NCI-H1436 (cell line): ENCODE data around the gene LRATD1.

Source experiments
- DNase-seq: peaks from one replicate; lab custom pipeline; 2025; lab: John Stamatoyannopoulos, UW

LRATD1 gene

DNA sequence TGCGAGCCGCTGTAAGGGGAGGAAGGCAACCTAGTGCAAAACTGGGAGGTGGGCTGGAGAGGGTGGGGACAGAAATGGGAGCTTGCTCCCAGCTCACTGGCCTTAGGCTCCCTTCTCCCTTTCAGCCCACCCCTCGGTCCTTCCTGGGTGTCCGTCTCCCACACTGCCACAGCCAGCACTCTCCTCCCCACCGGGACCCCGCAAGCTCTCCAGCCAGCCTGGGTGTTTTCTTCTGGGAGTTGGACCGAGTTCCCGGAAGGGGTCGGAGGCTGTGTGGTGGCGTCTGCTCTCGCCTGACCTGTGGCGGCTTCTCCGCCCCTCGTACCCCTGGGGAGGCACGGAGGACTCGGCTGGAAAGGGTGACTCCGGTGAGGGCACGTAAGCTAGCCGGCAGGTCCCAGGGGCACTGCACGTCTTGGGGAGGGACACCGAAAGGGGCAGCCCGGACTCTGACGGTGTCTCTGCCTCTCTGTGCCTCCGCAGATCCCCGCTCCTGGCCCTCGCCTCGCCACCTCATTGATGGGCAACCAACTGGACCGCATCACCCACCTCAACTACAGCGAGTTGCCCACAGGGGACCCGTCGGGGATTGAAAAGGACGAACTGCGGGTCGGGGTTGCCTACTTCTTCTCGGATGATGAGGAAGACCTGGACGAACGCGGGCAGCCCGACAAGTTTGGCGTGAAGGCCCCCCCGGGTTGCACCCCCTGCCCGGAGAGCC, 1.1 kb downstream of the LRATD1 start:
- DNase-seq = no peak

GRCh38 chr2:14634182-14634488, 1.6 kb downstream of the LRATD1 start:
- no peak for DNase-seq

DNA sequence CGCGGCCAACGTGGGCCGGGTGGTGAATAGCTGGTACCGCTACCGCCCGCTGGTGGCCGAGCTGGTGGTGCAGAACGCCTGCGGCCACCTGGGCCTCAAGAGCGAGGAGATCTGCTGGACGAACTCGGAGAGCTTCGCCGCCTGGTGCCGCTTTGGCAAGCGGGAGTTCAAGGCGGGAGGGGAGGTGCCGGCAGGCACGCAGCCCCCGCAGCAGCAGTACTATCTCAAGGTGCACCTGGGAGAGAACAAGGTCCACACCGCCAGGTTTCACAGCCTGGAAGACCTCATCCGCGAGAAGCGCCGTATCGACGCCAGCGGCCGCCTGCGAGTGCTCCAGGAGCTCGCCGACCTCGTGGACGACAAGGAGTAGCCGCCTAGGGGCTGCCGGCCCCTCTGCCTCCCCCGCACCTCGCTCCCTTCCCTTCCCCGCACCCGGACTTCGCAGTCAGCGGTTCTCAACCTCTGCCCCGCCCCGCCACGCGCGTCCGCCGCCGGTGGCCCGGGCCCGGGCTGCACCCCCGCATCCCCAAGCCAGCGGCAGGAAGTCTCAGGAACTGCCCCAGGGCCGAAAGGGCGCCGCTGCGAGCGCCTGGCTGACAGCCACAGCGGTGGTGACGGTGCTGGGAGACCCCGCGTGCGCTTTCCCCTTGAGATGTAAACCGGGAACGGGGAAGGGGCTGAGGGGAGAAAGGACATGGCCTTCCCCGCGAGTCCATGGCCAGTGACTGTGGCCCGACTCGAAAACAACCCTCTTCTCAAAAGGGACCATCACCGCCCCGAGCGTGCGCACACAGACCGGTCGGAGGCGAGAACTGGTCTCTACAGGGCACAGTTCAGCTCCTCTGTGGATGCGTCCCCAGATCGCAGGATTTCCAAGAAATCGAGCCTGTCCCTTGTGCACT, 2.2 kb downstream of the LRATD1 start:
- no peak for DNase-seq

- no peak for DNase-seq
Measured at GRCh38 chr2:14635391-14635871, 2.9 kb downstream of the LRATD1 start.

DNA sequence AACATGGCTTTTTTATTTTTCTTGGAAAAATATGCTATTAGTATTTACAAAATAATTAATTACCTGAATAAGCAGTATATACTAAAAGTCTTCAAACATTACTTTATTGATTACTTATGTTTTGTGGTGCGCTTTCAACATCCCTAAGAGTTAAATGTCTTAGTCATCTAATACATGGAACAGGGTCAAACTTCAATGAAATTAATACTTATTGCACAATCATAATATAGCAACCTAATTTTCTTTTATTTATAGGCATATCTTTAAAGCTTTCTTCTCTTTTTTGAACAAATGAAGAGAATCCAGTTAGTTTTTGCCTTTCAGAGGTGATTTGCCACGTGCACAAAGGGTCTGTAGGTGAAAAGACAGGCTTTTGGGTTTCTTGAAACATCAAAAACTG, 6.0 kb downstream of the LRATD1 start:
- DNase-seq = no peak

- no peak for DNase-seq
Measured at GRCh38 chr2:14641116-14641515, 8.6 kb downstream of the LRATD1 start.

- no peak for DNase-seq
Measured at GRCh38 chr2:14642499-14642898, 10.0 kb downstream of the LRATD1 start.

DNA sequence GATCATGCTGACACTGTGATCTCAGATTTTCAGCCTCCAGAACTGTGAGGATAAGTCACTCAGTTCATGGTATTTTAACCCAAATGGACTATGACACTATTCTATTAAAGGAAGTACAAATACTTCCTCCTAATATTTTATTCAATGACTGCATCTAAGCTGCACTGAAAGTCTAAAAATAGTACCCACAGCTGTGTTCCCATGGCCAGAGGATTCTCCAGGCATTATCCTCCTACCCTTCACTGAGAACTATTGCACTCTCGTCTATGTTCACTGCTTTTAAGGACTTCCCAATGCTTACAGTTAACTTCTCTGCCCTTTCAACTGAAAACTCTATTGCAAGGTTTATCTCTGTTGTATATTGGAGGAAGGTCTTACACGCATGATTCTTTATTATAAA, 15.2 kb downstream of the LRATD1 start:
- DNase-seq = no peak

- DNase-seq = no peak
Measured at GRCh38 chr2:14650066-14650465, 17.5 kb downstream of the LRATD1 start.

DNA sequence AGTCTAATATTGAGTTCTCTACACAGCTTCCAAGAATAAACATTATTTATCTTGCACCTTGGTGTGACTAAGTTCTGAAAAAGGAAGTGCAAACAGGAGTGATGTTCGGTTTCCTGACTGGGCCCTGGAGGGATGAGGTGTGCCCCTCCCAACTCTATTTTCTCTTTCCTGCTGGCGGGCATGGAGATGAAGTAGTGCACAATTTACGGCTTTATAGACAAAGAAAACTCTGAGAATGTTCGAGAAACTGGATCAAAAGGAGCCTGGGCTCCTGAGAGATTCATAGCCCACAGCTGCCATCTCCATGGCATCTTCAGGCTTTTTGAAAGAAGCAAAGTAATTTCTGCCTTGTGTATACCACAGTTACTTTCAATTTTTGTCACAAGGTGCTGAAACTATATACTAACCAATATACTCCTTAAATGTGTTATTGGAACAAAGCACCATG, 22.3 kb downstream of the LRATD1 start:
- DNase-seq = no peak

GRCh38 chr2:14656146-14656545, 23.6 kb downstream of the LRATD1 start:
- DNase-seq = no peak

DNA sequence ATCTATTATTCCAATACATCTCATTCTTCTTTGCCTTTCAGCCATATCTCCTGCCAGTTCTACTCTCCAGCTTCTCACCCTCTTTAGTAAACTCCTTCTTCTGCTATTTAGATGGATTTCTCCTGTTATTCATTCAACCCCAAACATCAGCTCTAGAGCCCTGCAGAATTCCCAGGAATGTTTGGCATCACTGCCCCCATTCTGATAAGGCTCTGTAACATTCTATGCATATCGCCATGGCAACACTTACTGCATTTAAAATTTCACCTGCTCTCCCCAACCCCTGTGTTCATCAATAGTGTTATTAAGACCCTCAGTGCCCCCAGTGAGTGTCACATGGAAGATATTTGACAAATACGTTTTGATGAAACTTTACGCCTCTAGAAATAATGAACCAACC, 28.6 kb downstream of the LRATD1 start:
- no peak for DNase-seq

DNA sequence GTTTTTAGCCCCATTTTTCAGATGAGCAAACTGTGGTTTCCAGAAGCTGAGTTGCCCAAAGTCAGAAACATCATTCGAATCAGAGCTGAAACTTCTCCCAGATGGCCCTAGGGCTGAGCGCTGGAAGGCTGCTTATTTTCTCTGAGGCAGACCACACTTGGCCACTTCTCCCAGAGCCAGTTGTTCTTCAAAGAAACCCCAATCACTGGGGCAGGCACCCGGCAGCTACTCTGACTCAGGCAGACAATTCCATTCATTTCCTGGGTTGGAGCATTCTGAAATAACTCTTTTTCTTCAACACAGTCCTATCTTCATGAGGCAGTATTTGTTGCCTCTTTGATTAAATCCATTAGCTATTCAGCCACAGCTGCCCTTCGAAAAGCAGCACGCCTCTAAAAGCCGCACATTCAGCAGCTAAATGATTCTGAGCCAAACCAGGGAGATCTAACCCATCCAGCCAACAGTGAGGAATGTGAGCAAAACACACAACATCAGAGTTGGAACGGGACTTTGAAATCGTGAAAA, 40.9 kb downstream of the LRATD1 start:
- DNase-seq = no peak

GRCh38 chr2:14675489-14675888, 43.0 kb downstream of the LRATD1 start:
- no peak for DNase-seq

DNA sequence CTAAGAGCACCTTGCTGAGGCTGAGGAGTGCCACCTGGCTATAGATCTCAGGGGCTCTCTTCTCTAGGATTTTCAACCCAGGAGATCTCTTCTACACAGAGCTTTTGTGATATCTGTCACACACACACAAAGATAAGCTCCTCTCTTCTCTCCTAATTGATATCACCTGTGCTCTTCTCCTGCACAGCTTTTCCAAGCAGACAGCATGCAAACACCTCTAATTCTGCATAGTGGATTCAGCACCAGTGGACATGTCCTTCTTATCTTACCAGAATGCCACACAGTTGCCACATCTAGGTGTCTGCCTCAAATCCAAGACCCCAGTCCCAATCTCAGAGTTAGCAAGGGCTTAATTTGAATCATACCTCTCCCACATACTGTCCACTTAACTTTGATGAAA, 43.9 kb downstream of the LRATD1 start:
- no peak for DNase-seq

- no peak for DNase-seq
Measured at GRCh38 chr2:14677039-14677438, 44.5 kb downstream of the LRATD1 start.

DNA sequence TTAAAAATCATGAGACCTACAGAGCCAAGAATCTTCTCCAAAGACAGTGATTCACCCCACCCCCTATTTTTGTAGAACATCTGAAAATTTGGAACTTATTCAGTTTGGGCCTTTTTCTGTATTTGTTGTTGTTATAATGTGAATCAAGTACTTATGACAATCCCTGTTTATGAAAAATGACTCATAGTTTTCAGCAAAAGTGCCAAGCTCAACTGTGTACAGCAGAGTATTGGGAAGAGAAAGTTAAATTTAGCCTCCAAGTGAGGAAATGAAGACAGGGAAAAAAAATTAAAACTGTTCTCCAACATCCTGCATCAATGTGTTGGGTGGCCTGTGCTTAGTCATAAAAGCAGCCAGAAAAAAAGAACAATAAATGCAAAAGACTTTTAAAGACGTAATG, 46.2 kb downstream of the LRATD1 start:
- DNase-seq = no peak

GRCh38 chr2:14681608-14682007, 49.1 kb downstream of the LRATD1 start:
- DNase-seq = no peak
